ENCODE measurements around the gene TSPAN5. TPM values are rescaled to one million over a fixed set of nuclear protein-coding genes. Genes with fewer than 3 reads are reported as not detected.

Gene TSPAN5
- polyA plus RNA-seq, 1 of the 3 experiments (the other 2 are of a cell fraction), result 38.6 TPM

GRCh38 chr4:98663226-98664006 is 5.0 kb upstream of the TSPAN5 start:
- no peak for TF ChIP-seq RCOR1 (IDR thresholded peaks at IDR 0.05; ENCODE audit: low read length)
- no peak for TF ChIP-seq IRF3 (IDR thresholded peaks at IDR 0.05; ENCODE audit: low read depth, low read length)
- 0 out of 2 replicates have a peak, but pooled peaks have one; percentile 29 for TF ChIP-seq PBX3 (IDR thresholded peaks at IDR 0.05)
- Histone ChIP-seq H4K20me1 (ENCODE audit: insufficient read depth) (no peaks in the 10 kb centered on the region), H3K4me1 (ENCODE audit: control insufficient read depth in 1 of 2, insufficient read depth in 2 of 2, low read depth in 1 of 2, low read length in 1 of 2) (peaks cover 5 to 14% of the 10 kb centered on the region in 2 experiments; a peak in 3 of 4 replicates), H3K27me3 (ENCODE audit: insufficient read depth) (no peaks in the 10 kb centered on the region), H3K27ac (ENCODE audit: low read depth in 2 of 2, low read length in 1 of 2) (no peak overlapping the region), H3K4me2 (no peak overlapping the region), H3K9me3 (no peaks in the 10 kb centered on the region), H2AFZ (ENCODE audit: low read depth) (no peak overlapping the region), H3K36me3 (replicated peaks in 1 of 2; ENCODE audit: control insufficient read depth in 1 of 2, insufficient read depth in 2 of 2, low read length in 1 of 2) (no peaks in the 10 kb centered on the region), H3K4me3 (ENCODE audit: low read depth in 2 of 2, low read length in 1 of 2) (no peak overlapping the region), H3K9me2 (no peaks in the 10 kb centered on the region), H3K9ac (no peak overlapping the region), H3K79me2 (ENCODE audit: insufficient read depth) (peaks cover 14% of the 10 kb centered on the region), H3F3A (replicated peaks; ENCODE audit: insufficient read depth) (peaks cover 13% of the 10 kb centered on the region)
- ChIA-PET CTCF (interaction anchor here (0.7 to 2.1 kb wide), 2 partner anchors 9 to 145 kb away, joined by 3 to 6 read pairs; no protein-coding TSS in a partner anchor), POLR2A (no interaction called here)
- 85% methylated on average over 8 of the region's 10 CpGs for WGBS (ENCODE audit: low lambda C conversion rate)
- no peak for DNase-seq

GRCh38 chr4:98662626-98663225 is 4.3 kb upstream of the TSPAN5 start:
- no peak for DNase-seq
- Histone ChIP-seq H3K4me1 (ENCODE audit: control insufficient read depth in 1 of 2, insufficient read depth in 2 of 2, low read depth in 1 of 2, low read length in 1 of 2) (peaks cover 5 to 14% of the 10 kb centered on the region in 2 experiments; a peak in 3 of 4 replicates), H3K4me3 (ENCODE audit: low read depth in 2 of 2, low read length in 1 of 2) (no peak overlapping the region; a peak in 1 of 4 replicates), H3K27me3 (ENCODE audit: insufficient read depth) (no peaks in the 10 kb centered on the region), H3K9me2 (no peaks in the 10 kb centered on the region), H3F3A (replicated peaks; ENCODE audit: insufficient read depth) (peaks cover 15% of the 10 kb centered on the region), H3K9me3 (no peaks in the 10 kb centered on the region), H4K20me1 (ENCODE audit: insufficient read depth) (no peaks in the 10 kb centered on the region), H3K4me2 (no peak overlapping the region), H3K79me2 (ENCODE audit: insufficient read depth) (peaks cover 20% of the 10 kb centered on the region), H3K27ac (ENCODE audit: low read depth in 2 of 2, low read length in 1 of 2) (no peak overlapping the region), H3K9ac (no peak overlapping the region), H3K36me3 (replicated peaks in 1 of 2; ENCODE audit: control insufficient read depth in 1 of 2, insufficient read depth in 2 of 2, low read length in 1 of 2) (no peaks in the 10 kb centered on the region), H2AFZ (ENCODE audit: low read depth) (no peak overlapping the region)
- 95% methylated on average over 7 of the region's 7 CpGs for WGBS (ENCODE audit: low lambda C conversion rate)
- POLR2A ChIA-PET, result no interaction called here
- TF ChIP-seq MAX (IDR thresholded peaks at IDR 0.05; ENCODE audit: low read depth) (no peak), CHD2 (IDR thresholded peaks at IDR 0.05; ENCODE audit: low read length, partially characterized antibody) (no peak), FOXM1 (IDR thresholded peaks at IDR 0.05; ENCODE audit: low read depth) (no peak), USF1 (IDR thresholded peaks at IDR 0.05; ENCODE audit: borderline replicate concordance, low read depth) (no peak)
- CTCF ChIA-PET, result interaction anchor here (2.1 kb wide), 1 partner anchor 10 kb away, joined by 6 read pairs; no protein-coding TSS in a partner anchor

All from SK-N-SH (cell line).